H1 (cell line): ENCODE data around the gene MROH2B. TPM values are rescaled to one million over a fixed set of nuclear protein-coding genes. Genes with fewer than 3 reads are reported as not detected.

Experiments used
- CTCF ChIA-PET: fragments of 300-600 bp; sonication (Branson Sonifier 250); formaldehyde crosslinking; loops from one replicate; lab custom pipeline; 2021; ENCODE audit not compliant: partially characterized antibody; lab: Charles Lee
- POLR2A ChIA-PET: fragments of 300-600 bp; sonication (Branson Sonifier 250); formaldehyde crosslinking; loops from one replicate; lab custom pipeline; 2021; ENCODE audit warnings: inconsistent platforms; ENCODE audit not compliant: partially characterized antibody; lab: Charles Lee
- DNase-seq, 2 experiments: peaks; one replicate each; pipeline versions ENCODE4 v3.0.0 to v3.0.0-alpha.2; 2010 to 2022; ENCODE audit warnings: low spot score in 2 of 2, low read depth in 1 of 2, mixed read lengths in 1 of 2
- FAIRE-seq: peaks from 2 replicates; lab custom pipeline; 2011; peaks lifted over from hg19 to GRCh38; lab: Jason Lieb, UNC
- H2AFZ ChIP-seq: 2 replicates; pipeline ENCODE4 v1.8.1; 2012; ENCODE audit warnings: low read length, inconsistent platforms
- H2AK5ac ChIP-seq: 2 replicates; pipeline ENCODE4 v1.6.1; 2013; ENCODE audit warnings: low read depth, low read length
- H2BK120ac ChIP-seq: replicated peaks from 2 replicates; pipeline ENCODE3; 2013; ENCODE audit warnings: low read depth, low read length, inconsistent platforms
- H2BK12ac ChIP-seq: 2 replicates; pipeline ENCODE4 v1.6.1; 2013; ENCODE audit warnings: low read depth, low read length
- H2BK15ac ChIP-seq: 2 replicates; pipeline ENCODE4 v1.6.1; 2013; ENCODE audit warnings: low read length
- H2BK20ac ChIP-seq: 2 replicates; pipeline ENCODE4 v1.6.1; 2013; ENCODE audit warnings: low read length
- H2BK5ac ChIP-seq: 2 replicates; pipeline ENCODE4 v1.6.1; 2013; ENCODE audit warnings: low read depth, low read length
- H3K14ac ChIP-seq: 2 replicates; pipeline ENCODE4 v1.6.1; 2013; ENCODE audit warnings: inconsistent platforms; ENCODE audit not compliant: insufficient read length
- H3K18ac ChIP-seq: 2 replicates; pipeline ENCODE4 v1.6.1; 2013; ENCODE audit warnings: low read length; ENCODE audit errors: extremely low read depth
- H3K23ac ChIP-seq: 2 replicates; pipeline ENCODE4 v1.6.1; 2013; ENCODE audit warnings: inconsistent platforms; ENCODE audit not compliant: insufficient read length
- H3K23me2 ChIP-seq: 2 replicates; pipeline ENCODE4 v1.6.1; 2013; ENCODE audit warnings: low read depth, low read length
- H3K27ac ChIP-seq: 2 replicates; pipeline ENCODE4 v1.6.1; 2011; ENCODE audit warnings: low read depth, low read length, inconsistent platforms
- H3K27me3 ChIP-seq, 4 experiments: replicated peaks in 1 of 4; 1 replicate in 1 of 4; 2 replicates in 3 of 4; pipeline versions ENCODE4 v1.6.1 to v1.8.1; 2011 to 2013; ENCODE audit warnings: low read length in 3 of 4, mild to moderate bottlenecking in 3 of 4, inconsistent platforms in 2 of 4, mixed read lengths in 2 of 4, moderate library complexity in 1 of 4; ENCODE audit not compliant: control insufficient read depth in 3 of 4, insufficient read depth in 3 of 4; ENCODE audit errors: extremely low read depth in 1 of 4
- H3K36me3 ChIP-seq, 4 experiments: 2 replicates each; pipeline versions ENCODE4 v1.6.1 to v1.8.1; 2011 to 2013; ENCODE audit warnings: mild to moderate bottlenecking in 4 of 4, low read length in 3 of 4, moderate library complexity in 2 of 4, control low read depth in 1 of 4, inconsistent platforms in 1 of 4; ENCODE audit not compliant: insufficient read depth in 4 of 4, control insufficient read depth in 2 of 4
- H3K4ac ChIP-seq: replicated peaks from 2 replicates; pipeline ENCODE3; 2013; ENCODE audit warnings: low read length, low read depth, mixed read lengths, inconsistent platforms; ENCODE audit not compliant: insufficient read length
- H3K4me1 ChIP-seq, 4 experiments: replicated peaks in 1 of 4; 1 replicate in 1 of 4; 2 replicates in 3 of 4; pipeline versions ENCODE4 v1.6.1 to v1.8.1; 2011 to 2013; ENCODE audit warnings: low read length in 3 of 4, inconsistent platforms in 2 of 4, mixed read lengths in 1 of 4; ENCODE audit not compliant: insufficient read depth in 4 of 4, control insufficient read depth in 3 of 4
- H3K4me2 ChIP-seq, 2 experiments: 2 replicates each; pipeline versions ENCODE4 v1.6.1 to v1.8.1; 2011 to 2013; ENCODE audit warnings: low read depth in 2 of 2, low read length in 2 of 2, control low read depth in 1 of 2, inconsistent platforms in 1 of 2, mild to moderate bottlenecking in 1 of 2; ENCODE audit not compliant: insufficient read depth in 1 of 2
- H3K4me3 ChIP-seq, 4 experiments: fragments of 200-600, 300-600 bp in 1 of 4; sonication (generic), shearing (Covaris generic), sonication (Bioruptor Twin) in 1 of 4; 2 replicates each; pipeline versions ENCODE4 v1.5.1 to v1.8.1; 2011 to 2016; ENCODE audit warnings: low read length in 4 of 4, low read depth in 3 of 4, control low read depth in 2 of 4, inconsistent platforms in 2 of 4, mild to moderate bottlenecking in 2 of 4, mixed read lengths in 1 of 4, moderate library complexity in 1 of 4; ENCODE audit not compliant: insufficient read depth in 2 of 4; ENCODE audit errors: extremely low read depth in 1 of 4
- H3K56ac ChIP-seq: replicated peaks from 2 replicates; pipeline ENCODE3; 2013; ENCODE audit warnings: low read depth, mild to moderate bottlenecking, mixed read lengths, low read length, inconsistent platforms; ENCODE audit not compliant: insufficient read length
- H3K79me1 ChIP-seq: 2 replicates; pipeline ENCODE4 v1.6.1; 2013; ENCODE audit warnings: low read depth, low read length, control low read depth
- H3K79me2 ChIP-seq, 2 experiments: 2 replicates each; pipeline versions ENCODE4 v1.6.1 to v1.8.1; 2012 to 2013; ENCODE audit warnings: low read length in 2 of 2, mild to moderate bottlenecking in 2 of 2, inconsistent platforms in 1 of 2; ENCODE audit not compliant: insufficient read depth in 2 of 2, control insufficient read depth in 1 of 2
- H3K9ac ChIP-seq, 4 experiments: replicated peaks in 1 of 4; 1 replicate in 1 of 4; 2 replicates in 3 of 4; pipeline versions ENCODE4 v1.6.1 to v1.8.1; 2011 to 2013; ENCODE audit warnings: low read depth in 3 of 4, low read length in 3 of 4, control low read depth in 2 of 4, mild to moderate bottlenecking in 2 of 4, moderate library complexity in 2 of 4, inconsistent platforms in 1 of 4; ENCODE audit errors: extremely low read depth in 1 of 4
- H3K9me3 ChIP-seq, 2 experiments: 2 replicates each; pipeline versions ENCODE4 v1.6.1 to v1.8.1; 2012 to 2013; ENCODE audit warnings: mild to moderate bottlenecking in 2 of 2, moderate library complexity in 2 of 2, control low read depth in 1 of 2, inconsistent platforms in 1 of 2, low read depth in 1 of 2, low read length in 1 of 2, mixed read lengths in 1 of 2; ENCODE audit not compliant: insufficient read depth in 2 of 2
- H4K20me1 ChIP-seq, 2 experiments: replicated peaks in 1 of 2; 2 replicates each; pipeline versions ENCODE3 to v1.8.1; 2011 to 2013; ENCODE audit warnings: inconsistent platforms in 2 of 2, low read length in 2 of 2, mild to moderate bottlenecking in 1 of 2; ENCODE audit not compliant: insufficient read depth in 2 of 2, control insufficient read depth in 1 of 2
- H4K5ac ChIP-seq: 2 replicates; pipeline ENCODE4 v1.6.1; 2013; ENCODE audit warnings: low read length, low read depth, mixed read lengths, inconsistent platforms; ENCODE audit not compliant: insufficient read length
- H4K8ac ChIP-seq: 2 replicates; pipeline ENCODE4 v1.8.0; 2013; ENCODE audit warnings: mild to moderate bottlenecking, moderate library complexity, low read length, inconsistent platforms; ENCODE audit not compliant: insufficient read depth; ENCODE audit errors: extremely low read depth
- H4K91ac ChIP-seq: replicated peaks from 2 replicates; pipeline ENCODE3; 2013; ENCODE audit warnings: low read length, mixed read lengths, inconsistent platforms; ENCODE audit not compliant: insufficient read length
- BACH1 ChIP-seq: IDR thresholded peaks from 2 replicates; pipeline ENCODE4 v1.6.1; 2012; ENCODE audit warnings: low read length, improper control_type of control experiment
- CEBPB ChIP-seq: IDR thresholded peaks from 2 replicates; pipeline ENCODE4 v1.6.1; 2012; ENCODE audit warnings: low read depth, low read length
- CTBP2 ChIP-seq: IDR thresholded peaks from 2 replicates; pipeline ENCODE4 v1.7.0; 2011; ENCODE audit warnings: borderline replicate concordance, mild to moderate bottlenecking, moderate library complexity, mixed read lengths, low read length; ENCODE audit not compliant: insufficient read depth, insufficient read length
- EGR1 ChIP-seq: IDR thresholded peaks from 2 replicates; pipeline ENCODE4 v1.6.1; 2011; ENCODE audit warnings: low read depth, low read length, borderline replicate concordance
- EP300 ChIP-seq, 2 experiments: IDR thresholded peaks; 1 replicate in 1 of 2; 2 replicates in 1 of 2; pipeline ENCODE4 v1.6.1; 2011 to 2012; ENCODE audit warnings: low read depth in 2 of 2, low read length in 2 of 2, mild to moderate bottlenecking in 2 of 2, borderline replicate concordance in 1 of 2, inconsistent platforms in 1 of 2, moderate library complexity in 1 of 2
- FOSL1 ChIP-seq: IDR thresholded peaks from 2 replicates; pipeline ENCODE4 v1.6.1; 2011; ENCODE audit warnings: mild to moderate bottlenecking, low read depth, low read length, moderate library complexity; ENCODE audit not compliant: insufficient read depth
- KDM1A ChIP-seq: fragments of 200-600, 300-600 bp; sonication (generic); IDR thresholded peaks from 2 replicates; pipeline ENCODE4 v1.7.1; 2016; ENCODE audit warnings: mild to moderate bottlenecking, low read length, borderline replicate concordance
- KDM5A ChIP-seq: fragments of 200-600 bp; IDR thresholded peaks from 2 replicates; pipeline ENCODE4 v1.7.1; 2012; ENCODE audit warnings: mild to moderate bottlenecking, low read length, inconsistent platforms, mixed read lengths
- MAFK ChIP-seq: IDR thresholded peaks from 2 replicates; pipeline ENCODE4 v1.6.1; 2012; ENCODE audit warnings: low read depth, mild to moderate bottlenecking, improper control_type of control experiment, low read length
- PHF8 ChIP-seq: fragments of 200-600 bp; sonication (generic); conservative IDR thresholded peaks from 2 replicates; pipeline ENCODE4 v1.7.1; 2012; ENCODE audit warnings: low read depth, mild to moderate bottlenecking, inconsistent platforms, low read length, moderate library complexity
- SRF ChIP-seq: IDR thresholded peaks from 2 replicates; pipeline ENCODE4 v1.6.1; 2011; ENCODE audit warnings: mild to moderate bottlenecking, low read depth, low read length, moderate library complexity
- TAF7 ChIP-seq: optimal IDR thresholded peaks from 2 replicates; pipeline ENCODE3; 2011; ENCODE audit warnings: low read depth, mild to moderate bottlenecking, inconsistent platforms, low read length, moderate library complexity, borderline replicate concordance
- TBP ChIP-seq: IDR thresholded peaks from 2 replicates; pipeline ENCODE4 v1.6.1; 2011; ENCODE audit warnings: low read depth, low read length, improper control_type of control experiment
- TCF12 ChIP-seq: IDR thresholded peaks from 2 replicates; pipeline ENCODE4 v1.6.1; 2011; ENCODE audit warnings: low read depth, mild to moderate bottlenecking, low read length
- WGBS, 2 experiments: shearing (Covaris generic) in 1 of 2; methylation state at CpG; one replicate each; pipeline versions ENCODE4 v1.1.6 to v1.1.7; 2013 to 2015; ENCODE audit warnings: low lambda C conversion rate in 2 of 2, mixed read lengths in 2 of 2, inconsistent platforms in 1 of 2, low coverage in 1 of 2, missing lambda C conversion rate in 1 of 2; ENCODE audit not compliant: insufficient replicate concordance in 2 of 2, insufficient coverage in 1 of 2, insufficient read length in 1 of 2; ENCODE audit errors: extremely low coverage in 1 of 2, missing lambda C conversion rate in 1 of 2; 5-methylcytosine and 5-hydroxymethylcytosine counted together
- polyA plus RNA-seq, 7 experiments: library from polyadenylated mRNA; depleted of rRNA in 3 of 7; stranded (reverse) in 5 of 7; unstranded in 2 of 7; fragments of >200 nt in 5 of 7; fragments of 200-250 nt in 2 of 7; gene quantifications; 1 replicate in 5 of 7; 2 replicates in 1 of 7; 4 replicates in 1 of 7; pipeline versions ENCODE4 v1.2.1 to v1.2.3, GENCODE V29; 2011 to 2013; ENCODE audit warnings: missing spikeins in 2 of 7, mixed read lengths in 2 of 7
- total RNA-seq: library from RNA; stranded (reverse); fragmentation: NEBNext Ultra II Directional; extraction: Animal tissue kit (Norgen Biotek cat#: 25700); gene quantifications from 2 replicates; pipeline ENCODE4 v1.2.1, GENCODE V29; 2021

The MROH2B gene
- total and polyA plus RNA-seq, 2 of the 8 experiments (the other 6 are each of a cell fraction or from before 2014, with no cell fraction given), result not detected

GRCh38 chr5:40973364-40974004 lies 97.7 kb downstream of the MROH2B start:
- Histone ChIP-seq H3K27me3 (no peaks in the 10 kb centered on the region), H3K79me1 (no peaks in the 10 kb centered on the region), H2BK15ac (no peak overlapping the region), H3K23ac (no peak overlapping the region), H4K91ac (no peak overlapping the region), H2BK12ac (no peak overlapping the region), H4K20me1 (no peaks in the 10 kb centered on the region), H3K4me1 (no peaks in the 10 kb centered on the region), H3K36me3 (no peaks in the 10 kb centered on the region), H3K14ac (no peak overlapping the region), H3K56ac (no peak overlapping the region), H2BK20ac (no peak overlapping the region), H2BK5ac (no peak overlapping the region), H3K9ac (no peak overlapping the region), H4K5ac (no peak overlapping the region), H3K18ac (no peak overlapping the region), H3K27ac (no peak overlapping the region), H2AK5ac (no peak overlapping the region), H3K23me2 (no peaks in the 10 kb centered on the region), H3K9me3 (no peaks in the 10 kb centered on the region), H2AFZ (no peak overlapping the region), H4K8ac (no peak overlapping the region), H3K4me3 (no peak overlapping the region), H2BK120ac (no peak overlapping the region), H3K4me2 (no peak overlapping the region), H3K79me2 (no peaks in the 10 kb centered on the region), H3K4ac (no peak overlapping the region)
- ChIA-PET CTCF (interaction anchor here (0.6 kb wide), 1 partner anchor 220 kb away, joined by 3 read pairs; no protein-coding TSS in a partner anchor), POLR2A (no interaction called here)
- DNase-seq (no peak), FAIRE-seq (no peak)
- WGBS, 2 experiments, result 90% methylated on average over 3 of the region's 3 CpGs; no CpG with 5 or more reads in 1 of the 2 experiments
- TF ChIP-seq BACH1 (no peak), EGR1 (no peak), TCF12 (no peak), TAF7 (no peak), CEBPB (no peak), EP300 (IDR thresholded peaks at IDR 0.05; ENCODE audit: borderline replicate concordance in 1 of 2, low read depth in 2 of 2, low read length in 2 of 2) (no peak), MAFK (no peak), TBP (no peak), CTBP2 (no peak), KDM5A (no peak), FOSL1 (no peak), SRF (no peak), PHF8 (no peak), KDM1A (no peak)
